GM10266 (cell line): ENCODE measurements around the gene THEM4.

Source experiments
- DNase-seq: peaks from one replicate; pipeline ENCODE4 v3.0.0; 2012; ENCODE audit errors: extremely low spot score
- TF ChIP-seq, protein P1 (sequence below): IDR thresholded peaks from 2 replicates; pipeline ENCODE4 v1.5.1; 2012; ENCODE audit warnings: mild to moderate bottlenecking, low read depth; ENCODE audit not compliant: control insufficient read depth, insufficient read depth; ENCODE audit errors: missing control alignments

The THEM4 gene

DNA sequence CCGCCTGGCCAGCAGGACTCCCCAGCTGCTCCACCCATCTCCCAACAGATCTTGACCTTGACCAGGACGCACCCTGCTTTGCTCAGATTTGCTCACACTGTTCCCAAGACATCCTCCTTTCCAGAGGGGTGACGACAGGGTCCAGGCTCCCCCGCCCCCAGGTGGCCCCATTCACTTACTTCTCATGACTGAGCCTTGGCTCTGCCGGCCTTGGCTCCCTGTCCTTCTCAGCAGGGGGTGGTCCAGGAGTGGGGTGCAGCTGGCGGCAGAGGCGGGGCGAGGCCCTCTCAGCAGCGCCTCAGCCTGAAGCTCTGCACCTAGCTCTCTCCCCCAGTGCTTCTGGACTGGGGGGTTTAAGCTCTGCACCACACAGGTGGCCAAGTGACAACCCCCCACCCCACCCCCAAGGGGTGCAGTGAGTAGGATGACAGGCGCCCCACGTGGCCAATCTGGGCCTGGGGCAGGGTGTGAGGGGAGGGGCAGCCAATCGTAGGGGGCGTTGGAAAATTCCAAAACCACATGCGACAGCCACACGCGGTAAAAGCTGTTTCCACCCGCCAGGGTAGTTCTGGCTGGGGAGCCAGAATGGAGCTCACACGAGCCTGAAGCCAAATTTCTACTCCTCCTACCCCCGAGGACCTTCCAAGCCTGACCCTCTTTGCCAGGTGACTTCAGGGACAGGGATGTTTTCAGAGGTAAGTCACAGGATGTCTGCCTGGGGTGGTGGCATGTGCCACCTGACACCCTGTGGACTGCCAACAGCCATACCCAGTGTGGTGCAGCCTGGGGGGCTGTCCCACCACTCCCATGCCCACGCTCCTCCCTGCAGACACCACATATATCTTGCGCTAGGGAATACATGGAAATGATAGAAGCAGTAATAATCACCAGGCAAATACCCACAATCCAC is 83.3 kb downstream of the THEM4 start:
- no peak for DNase-seq
- TF ChIP-seq, protein P1, sequence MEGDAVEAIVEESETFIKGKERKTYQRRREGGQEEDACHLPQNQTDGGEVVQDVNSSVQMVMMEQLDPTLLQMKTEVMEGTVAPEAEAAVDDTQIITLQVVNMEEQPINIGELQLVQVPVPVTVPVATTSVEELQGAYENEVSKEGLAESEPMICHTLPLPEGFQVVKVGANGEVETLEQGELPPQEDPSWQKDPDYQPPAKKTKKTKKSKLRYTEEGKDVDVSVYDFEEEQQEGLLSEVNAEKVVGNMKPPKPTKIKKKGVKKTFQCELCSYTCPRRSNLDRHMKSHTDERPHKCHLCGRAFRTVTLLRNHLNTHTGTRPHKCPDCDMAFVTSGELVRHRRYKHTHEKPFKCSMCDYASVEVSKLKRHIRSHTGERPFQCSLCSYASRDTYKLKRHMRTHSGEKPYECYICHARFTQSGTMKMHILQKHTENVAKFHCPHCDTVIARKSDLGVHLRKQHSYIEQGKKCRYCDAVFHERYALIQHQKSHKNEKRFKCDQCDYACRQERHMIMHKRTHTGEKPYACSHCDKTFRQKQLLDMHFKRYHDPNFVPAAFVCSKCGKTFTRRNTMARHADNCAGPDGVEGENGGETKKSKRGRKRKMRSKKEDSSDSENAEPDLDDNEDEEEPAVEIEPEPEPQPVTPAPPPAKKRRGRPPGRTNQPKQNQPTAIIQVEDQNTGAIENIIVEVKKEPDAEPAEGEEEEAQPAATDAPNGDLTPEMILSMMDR: no peak

DNA sequence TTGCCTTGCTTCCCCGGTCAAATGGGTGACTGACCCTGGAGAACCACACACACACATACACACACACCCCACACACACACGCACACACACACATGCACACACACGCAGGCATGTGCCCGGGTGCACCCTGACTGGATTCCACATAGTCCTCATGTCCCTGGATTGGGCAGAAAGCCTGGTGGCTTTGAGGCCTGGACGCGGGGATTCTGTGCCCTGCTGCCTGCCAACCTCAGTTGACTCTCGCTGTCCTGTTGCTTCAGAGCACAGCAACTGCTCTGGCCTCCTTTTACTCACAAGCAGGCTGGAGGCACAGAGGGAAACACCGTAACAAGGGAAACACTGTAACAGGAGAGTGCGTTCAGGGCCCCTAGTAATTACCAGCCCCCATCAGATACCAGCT is 84.1 kb downstream of the THEM4 start:
- no peak for DNase-seq
- TF ChIP-seq, protein P1: no peak
